Measurements from ENCODE around the gene RGS17.

Gene RGS17

GRCh38 chr6:153086225-153086990, 44.7 kb downstream of the RGS17 start:
- H3K27me3 ChIP-seq (ENCODE audit: control insufficient read depth in 1 of 2, insufficient read depth in 2 of 2, low read length in 2 of 2): no peaks in the 10 kb centered on the region
- no peaks in the 10 kb centered on the region for H3K36me3 ChIP-seq (ENCODE audit: control insufficient read depth in 1 of 2, insufficient read depth in 2 of 2, low read length in 2 of 2)
- H3K9me3 ChIP-seq (ENCODE audit: control insufficient read depth in 1 of 2, low read length in 2 of 2): no peaks in the 10 kb centered on the region
- H3K27ac ChIP-seq (ENCODE audit: low read depth, low read length): no peak overlapping the region
- no peaks in the 10 kb centered on the region for H3K4me1 ChIP-seq (ENCODE audit: control insufficient read depth in 1 of 2, insufficient read depth in 2 of 2, low read length in 2 of 2)
- H3K4me3 ChIP-seq (ENCODE audit: low read depth in 1 of 2, low read length in 2 of 2): no peak overlapping the region
- H3K9ac ChIP-seq (ENCODE audit: low read depth in 1 of 2, low read length in 2 of 2): no peak overlapping the region

- Histone ChIP-seq H3K36me3 (ENCODE audit: control insufficient read depth in 1 of 2, insufficient read depth in 2 of 2, low read length in 2 of 2) (no peaks in the 10 kb centered on the region), H3K4me3 (ENCODE audit: low read depth in 1 of 2, low read length in 2 of 2) (no peak overlapping the region), H3K9ac (ENCODE audit: low read depth in 1 of 2, low read length in 2 of 2) (no peak overlapping the region), H3K27ac (ENCODE audit: low read depth, low read length) (no peak overlapping the region), H3K9me3 (ENCODE audit: control insufficient read depth in 1 of 2, low read length in 2 of 2) (no peaks in the 10 kb centered on the region), H3K4me1 (ENCODE audit: control insufficient read depth in 1 of 2, insufficient read depth in 2 of 2, low read length in 2 of 2) (no peaks in the 10 kb centered on the region), H3K27me3 (ENCODE audit: control insufficient read depth in 1 of 2, insufficient read depth in 2 of 2, low read length in 2 of 2) (no peaks in the 10 kb centered on the region)
Measured at GRCh38 chr6:153085239-153085638, 45.8 kb downstream of the RGS17 start.

GRCh38 chr6:153084393-153084792, 46.7 kb downstream of the RGS17 start:
- H3K27me3 ChIP-seq (ENCODE audit: control insufficient read depth in 1 of 2, insufficient read depth in 2 of 2, low read length in 2 of 2): no peaks in the 10 kb centered on the region
- H3K36me3 ChIP-seq (ENCODE audit: control insufficient read depth in 1 of 2, insufficient read depth in 2 of 2, low read length in 2 of 2): no peaks in the 10 kb centered on the region
- no peak overlapping the region for H3K4me3 ChIP-seq (ENCODE audit: low read depth in 1 of 2, low read length in 2 of 2)
- H3K9me3 ChIP-seq (ENCODE audit: control insufficient read depth in 1 of 2, low read length in 2 of 2): no peaks in the 10 kb centered on the region
- no peak overlapping the region for H3K9ac ChIP-seq (ENCODE audit: low read depth in 1 of 2, low read length in 2 of 2)
- H3K27ac ChIP-seq (ENCODE audit: low read depth, low read length): no peak overlapping the region
- no peaks in the 10 kb centered on the region for H3K4me1 ChIP-seq (ENCODE audit: control insufficient read depth in 1 of 2, insufficient read depth in 2 of 2, low read length in 2 of 2)

- Histone ChIP-seq H3K27ac (ENCODE audit: low read depth, low read length) (no peak overlapping the region), H3K36me3 (ENCODE audit: control insufficient read depth in 1 of 2, insufficient read depth in 2 of 2, low read length in 2 of 2) (no peaks in the 10 kb centered on the region), H3K27me3 (ENCODE audit: control insufficient read depth in 1 of 2, insufficient read depth in 2 of 2, low read length in 2 of 2) (no peaks in the 10 kb centered on the region), H3K9ac (ENCODE audit: low read depth in 1 of 2, low read length in 2 of 2) (no peak overlapping the region), H3K4me1 (ENCODE audit: control insufficient read depth in 1 of 2, insufficient read depth in 2 of 2, low read length in 2 of 2) (no peaks in the 10 kb centered on the region), H3K9me3 (ENCODE audit: control insufficient read depth in 1 of 2, low read length in 2 of 2) (no peaks in the 10 kb centered on the region), H3K4me3 (ENCODE audit: low read depth in 1 of 2, low read length in 2 of 2) (no peak overlapping the region)
Measured at GRCh38 chr6:153083869-153084268, 47.2 kb downstream of the RGS17 start.

- H3K9me3 ChIP-seq (ENCODE audit: control insufficient read depth in 1 of 2, low read length in 2 of 2): no peaks in the 10 kb centered on the region
- H3K4me1 ChIP-seq (ENCODE audit: control insufficient read depth in 1 of 2, insufficient read depth in 2 of 2, low read length in 2 of 2): no peaks in the 10 kb centered on the region
- H3K27ac ChIP-seq (ENCODE audit: low read depth, low read length): no peak overlapping the region
Measured at GRCh38 chr6:153081914-153082313, 49.2 kb downstream of the RGS17 start.

GRCh38 chr6:153076431-153076830, 54.7 kb downstream of the RGS17 start:
- Histone ChIP-seq H3K27ac (ENCODE audit: low read depth, low read length) (no peak overlapping the region), H3K9me3 (ENCODE audit: control insufficient read depth in 1 of 2, low read length in 2 of 2) (no peaks in the 10 kb centered on the region), H3K4me3 (ENCODE audit: low read depth in 1 of 2, low read length in 2 of 2) (no peak overlapping the region), H3K36me3 (ENCODE audit: control insufficient read depth in 1 of 2, insufficient read depth in 2 of 2, low read length in 2 of 2) (no peaks in the 10 kb centered on the region), H3K4me1 (ENCODE audit: control insufficient read depth in 1 of 2, insufficient read depth in 2 of 2, low read length in 2 of 2) (no peaks in the 10 kb centered on the region), H3K9ac (ENCODE audit: low read depth in 1 of 2, low read length in 2 of 2) (no peak overlapping the region), H3K27me3 (ENCODE audit: control insufficient read depth in 1 of 2, insufficient read depth in 2 of 2, low read length in 2 of 2) (no peaks in the 10 kb centered on the region)

More at GRCh38 chr6:153081914-153082313, 49.2 kb downstream of the RGS17 start:
- H3K36me3 ChIP-seq (ENCODE audit: control insufficient read depth in 1 of 2, insufficient read depth in 2 of 2, low read length in 2 of 2): no peaks in the 10 kb centered on the region
- no peaks in the 10 kb centered on the region for H3K27me3 ChIP-seq (ENCODE audit: control insufficient read depth in 1 of 2, insufficient read depth in 2 of 2, low read length in 2 of 2)
- no peak overlapping the region for H3K9ac ChIP-seq (ENCODE audit: low read depth in 1 of 2, low read length in 2 of 2)
- H3K4me3 ChIP-seq (ENCODE audit: low read depth in 1 of 2, low read length in 2 of 2): no peak overlapping the region

- Histone ChIP-seq H3K36me3 (ENCODE audit: control insufficient read depth in 1 of 2, insufficient read depth in 2 of 2, low read length in 2 of 2) (no peaks in the 10 kb centered on the region), H3K27ac (ENCODE audit: low read depth, low read length) (no peak overlapping the region), H3K9me3 (ENCODE audit: control insufficient read depth in 1 of 2, low read length in 2 of 2) (no peaks in the 10 kb centered on the region), H3K27me3 (ENCODE audit: control insufficient read depth in 1 of 2, insufficient read depth in 2 of 2, low read length in 2 of 2) (no peaks in the 10 kb centered on the region), H3K4me1 (ENCODE audit: control insufficient read depth in 1 of 2, insufficient read depth in 2 of 2, low read length in 2 of 2) (no peaks in the 10 kb centered on the region), H3K4me3 (ENCODE audit: low read depth in 1 of 2, low read length in 2 of 2) (no peak overlapping the region), H3K9ac (ENCODE audit: low read depth in 1 of 2, low read length in 2 of 2) (no peak overlapping the region)
Measured at GRCh38 chr6:153074761-153075160, 56.3 kb downstream of the RGS17 start.

- no peak overlapping the region for H3K4me3 ChIP-seq (ENCODE audit: low read depth in 1 of 2, low read length in 2 of 2)
- H3K27me3 ChIP-seq (ENCODE audit: control insufficient read depth in 1 of 2, insufficient read depth in 2 of 2, low read length in 2 of 2): no peaks in the 10 kb centered on the region
- no peaks in the 10 kb centered on the region for H3K9me3 ChIP-seq (ENCODE audit: control insufficient read depth in 1 of 2, low read length in 2 of 2)
- H3K9ac ChIP-seq (ENCODE audit: low read depth in 1 of 2, low read length in 2 of 2): no peak overlapping the region
- H3K36me3 ChIP-seq (ENCODE audit: control insufficient read depth in 1 of 2, insufficient read depth in 2 of 2, low read length in 2 of 2): no peaks in the 10 kb centered on the region
- no peak overlapping the region for H3K27ac ChIP-seq (ENCODE audit: low read depth, low read length)
- no peaks in the 10 kb centered on the region for H3K4me1 ChIP-seq (ENCODE audit: control insufficient read depth in 1 of 2, insufficient read depth in 2 of 2, low read length in 2 of 2)
Measured at GRCh38 chr6:153073841-153074240, 57.2 kb downstream of the RGS17 start.

GRCh38 chr6:153070756-153071155, 60.3 kb downstream of the RGS17 start:
- no peaks in the 10 kb centered on the region for H3K27me3 ChIP-seq (ENCODE audit: control insufficient read depth in 1 of 2, insufficient read depth in 2 of 2, low read length in 2 of 2)
- no peak overlapping the region for H3K9ac ChIP-seq (ENCODE audit: low read depth in 1 of 2, low read length in 2 of 2)
- H3K27ac ChIP-seq (ENCODE audit: low read depth, low read length): no peak overlapping the region
- no peak overlapping the region for H3K4me3 ChIP-seq (ENCODE audit: low read depth in 1 of 2, low read length in 2 of 2)
- H3K4me1 ChIP-seq (ENCODE audit: control insufficient read depth in 1 of 2, insufficient read depth in 2 of 2, low read length in 2 of 2): no peaks in the 10 kb centered on the region
- no peaks in the 10 kb centered on the region for H3K36me3 ChIP-seq (ENCODE audit: control insufficient read depth in 1 of 2, insufficient read depth in 2 of 2, low read length in 2 of 2)
- H3K9me3 ChIP-seq (ENCODE audit: control insufficient read depth in 1 of 2, low read length in 2 of 2): peaks cover 0 to 6% of the 10 kb centered on the region in 2 donors

GRCh38 chr6:153069897-153070296, 61.2 kb downstream of the RGS17 start:
- Histone ChIP-seq H3K27ac (ENCODE audit: low read depth, low read length) (no peak overlapping the region), H3K4me3 (ENCODE audit: low read depth in 1 of 2, low read length in 2 of 2) (no peak overlapping the region), H3K36me3 (ENCODE audit: control insufficient read depth in 1 of 2, insufficient read depth in 2 of 2, low read length in 2 of 2) (no peaks in the 10 kb centered on the region), H3K9ac (ENCODE audit: low read depth in 1 of 2, low read length in 2 of 2) (no peak overlapping the region), H3K27me3 (ENCODE audit: control insufficient read depth in 1 of 2, insufficient read depth in 2 of 2, low read length in 2 of 2) (no peaks in the 10 kb centered on the region), H3K9me3 (ENCODE audit: control insufficient read depth in 1 of 2, low read length in 2 of 2) (peaks cover 0 to 6% of the 10 kb centered on the region in 2 donors), H3K4me1 (ENCODE audit: control insufficient read depth in 1 of 2, insufficient read depth in 2 of 2, low read length in 2 of 2) (no peaks in the 10 kb centered on the region)
